GM20000 (cell line): Measurements from ENCODE around the gene PIK3R6.

ENCODE experiments used
- DNase-seq: peaks from one replicate; pipeline ENCODE4 v3.0.0; 2012; ENCODE audit warnings: low spot score
- TF ChIP-seq, protein P1 (sequence below): IDR thresholded peaks from 2 replicates; pipeline ENCODE4 v1.5.1; 2012; ENCODE audit warnings: mild to moderate bottlenecking, control low read depth; ENCODE audit errors: extremely low read depth, missing control alignments

The PIK3R6 gene

DNA sequence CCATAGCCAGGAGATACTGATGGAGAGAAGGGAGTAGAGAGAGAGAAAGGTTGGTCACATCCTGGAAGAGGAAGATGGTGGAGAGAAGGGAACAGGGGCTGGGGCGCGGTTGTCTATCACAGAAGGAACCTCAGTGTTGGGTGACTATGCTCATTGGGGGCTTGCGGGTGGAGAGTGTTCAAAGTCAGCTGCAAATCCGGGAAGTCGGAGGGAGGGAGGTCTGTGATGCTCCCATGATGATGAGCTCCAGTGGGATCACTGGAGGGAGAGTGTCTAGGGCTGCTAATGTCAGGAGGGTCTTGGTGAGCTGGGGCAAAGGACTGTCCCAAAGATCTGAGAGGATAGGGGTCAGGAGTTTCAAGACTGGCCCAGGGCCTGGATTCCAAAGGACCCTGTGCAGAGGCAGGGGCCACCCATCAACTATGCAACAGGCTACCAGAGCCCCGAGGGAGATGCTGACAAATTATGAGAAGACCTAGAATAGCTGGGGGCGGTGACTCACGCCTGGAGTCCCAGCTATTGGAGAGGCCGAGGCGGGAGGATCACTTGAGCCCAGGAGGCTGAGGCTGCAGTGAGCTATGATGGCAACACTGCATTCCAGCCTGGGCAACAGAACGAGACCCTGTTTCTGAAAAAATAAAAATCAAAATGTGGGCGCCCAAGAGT, 111.8 kb downstream of the PIK3R6 start:
- TF ChIP-seq, protein P1, sequence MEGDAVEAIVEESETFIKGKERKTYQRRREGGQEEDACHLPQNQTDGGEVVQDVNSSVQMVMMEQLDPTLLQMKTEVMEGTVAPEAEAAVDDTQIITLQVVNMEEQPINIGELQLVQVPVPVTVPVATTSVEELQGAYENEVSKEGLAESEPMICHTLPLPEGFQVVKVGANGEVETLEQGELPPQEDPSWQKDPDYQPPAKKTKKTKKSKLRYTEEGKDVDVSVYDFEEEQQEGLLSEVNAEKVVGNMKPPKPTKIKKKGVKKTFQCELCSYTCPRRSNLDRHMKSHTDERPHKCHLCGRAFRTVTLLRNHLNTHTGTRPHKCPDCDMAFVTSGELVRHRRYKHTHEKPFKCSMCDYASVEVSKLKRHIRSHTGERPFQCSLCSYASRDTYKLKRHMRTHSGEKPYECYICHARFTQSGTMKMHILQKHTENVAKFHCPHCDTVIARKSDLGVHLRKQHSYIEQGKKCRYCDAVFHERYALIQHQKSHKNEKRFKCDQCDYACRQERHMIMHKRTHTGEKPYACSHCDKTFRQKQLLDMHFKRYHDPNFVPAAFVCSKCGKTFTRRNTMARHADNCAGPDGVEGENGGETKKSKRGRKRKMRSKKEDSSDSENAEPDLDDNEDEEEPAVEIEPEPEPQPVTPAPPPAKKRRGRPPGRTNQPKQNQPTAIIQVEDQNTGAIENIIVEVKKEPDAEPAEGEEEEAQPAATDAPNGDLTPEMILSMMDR, result no peak
- DNase-seq, result no peak

DNA sequence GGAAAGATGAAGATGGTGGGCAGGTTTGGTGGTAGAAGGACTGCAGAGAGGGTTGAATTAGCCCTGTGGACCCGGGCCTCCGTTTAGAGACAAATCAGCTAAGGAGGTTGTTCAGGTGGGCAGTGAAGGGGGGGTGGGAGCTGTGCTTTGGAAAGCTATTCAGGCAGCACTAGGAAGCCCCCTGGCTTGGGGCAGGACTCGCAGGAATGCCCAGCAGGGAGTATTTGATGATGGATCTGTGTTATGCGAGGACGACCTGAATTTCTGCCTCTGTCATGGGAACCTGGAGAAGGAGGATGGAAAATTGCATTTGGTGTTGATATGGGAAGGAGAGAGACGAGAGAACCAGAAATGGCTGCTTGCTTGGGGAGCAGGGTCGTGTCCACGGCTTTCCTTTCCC, 112.6 kb downstream of the PIK3R6 start:
- DNase-seq, result no peak
- TF ChIP-seq, protein P1, result no peak

DNA sequence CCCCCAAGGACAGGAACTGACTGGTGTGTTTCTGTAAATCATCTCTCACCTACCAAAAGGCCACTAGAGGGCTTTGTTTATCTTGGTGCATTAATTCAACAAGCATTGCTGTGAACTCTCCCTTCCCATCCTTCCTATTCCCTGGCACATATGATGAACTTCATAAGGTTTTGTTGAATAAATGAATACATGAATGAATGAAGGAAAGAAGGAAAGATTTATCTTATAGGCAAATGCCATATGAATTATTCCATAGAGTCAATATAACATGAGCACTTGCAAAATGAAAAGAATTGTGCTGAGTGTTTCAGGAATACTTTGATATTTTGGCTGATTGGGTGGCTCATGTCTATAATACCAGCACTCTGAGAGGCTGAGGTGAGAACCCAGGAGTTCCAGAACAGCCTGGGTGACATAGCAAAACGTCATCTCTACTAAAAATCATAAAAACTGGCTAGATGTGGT, 113.5 kb downstream of the PIK3R6 start:
- TF ChIP-seq, protein P1, result no peak
- DNase-seq, result peak; percentile 60

DNA sequence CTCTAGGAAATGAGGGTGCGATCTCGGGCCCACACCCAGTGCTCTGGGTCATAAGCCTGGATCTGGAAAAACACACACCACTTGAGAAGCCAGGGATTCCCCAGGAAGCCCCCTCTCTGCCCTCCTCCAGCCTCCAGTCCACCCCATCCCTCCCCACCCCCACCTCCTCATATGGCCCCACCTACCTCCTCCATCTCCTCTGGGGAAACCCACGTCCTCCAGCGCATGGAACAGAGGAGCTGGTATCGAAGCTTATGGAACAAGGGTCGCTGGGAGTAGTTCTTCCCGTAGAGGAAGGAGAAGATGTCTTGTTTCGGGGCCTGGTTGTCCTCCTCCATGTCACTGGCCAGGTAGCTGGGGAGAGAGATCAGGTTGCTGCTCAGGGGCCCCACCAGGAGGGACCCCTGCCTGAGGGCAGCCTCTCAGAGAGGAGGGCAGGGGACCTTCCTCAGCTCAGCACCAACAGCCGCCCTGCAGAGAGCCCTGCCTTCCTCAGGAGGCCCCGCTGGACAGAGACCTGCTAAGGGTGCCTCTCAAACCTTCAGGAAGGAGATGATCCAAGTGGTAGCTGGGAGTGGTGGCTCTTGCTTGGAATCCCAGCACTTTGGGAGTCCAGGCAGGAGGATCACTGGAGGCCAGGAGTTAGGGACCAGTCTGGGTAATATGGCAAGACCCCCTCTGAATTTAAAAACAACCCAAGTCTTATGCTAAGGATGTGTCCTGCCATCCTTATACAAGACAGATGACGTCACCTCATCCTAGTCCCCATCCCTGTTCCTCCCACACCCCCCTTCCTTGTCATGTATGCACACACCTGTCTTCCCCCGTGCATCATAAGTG, 114.1 kb downstream of the PIK3R6 start:
- DNase-seq, result no peak
- TF ChIP-seq, protein P1, result no peak
